GM19351 (cell line): ENCODE results near the gene PXMP2.

ENCODE experiments used
- ATAC-seq: cut with Tn5 transposase; IDR thresholded peaks from one replicate; pipeline ENCODE4 v1.9.1; 2021; ENCODE audit warnings: mild to moderate bottlenecking, moderate library complexity; ENCODE audit not compliant: unreplicated experiment

Gene PXMP2

GRCh38 chr12:132719954-132720324 is 32.6 kb downstream of the PXMP2 start:
- no peak for ATAC-seq

GRCh38 chr12:132720606-132721345 is 33.4 kb downstream of the PXMP2 start:
- ATAC-seq: no peak

- no peak for ATAC-seq
Observed at GRCh38 chr12:132723015-132723763, 35.8 kb downstream of the PXMP2 start.

- no peak for ATAC-seq
Observed at GRCh38 chr12:132723764-132724140, 36.4 kb downstream of the PXMP2 start.

- no peak for ATAC-seq
Observed at GRCh38 chr12:132724506-132725241, 37.3 kb downstream of the PXMP2 start.

- no peak for ATAC-seq
Observed at GRCh38 chr12:132726386-132726785, 39.0 kb downstream of the PXMP2 start.

GRCh38 chr12:132727091-132727794 is 39.9 kb downstream of the PXMP2 start:
- no peak for ATAC-seq

GRCh38 chr12:132728502-132728901 is 41.1 kb downstream of the PXMP2 start:
- no peak for ATAC-seq

GRCh38 chr12:132729541-132730320 is 42.3 kb downstream of the PXMP2 start:
- ATAC-seq: no peak

GRCh38 chr12:132730353-132730752 is 43.0 kb downstream of the PXMP2 start:
- no peak for ATAC-seq

- ATAC-seq: no peak
Observed at GRCh38 chr12:132731574-132731973, 44.2 kb downstream of the PXMP2 start.

GRCh38 chr12:132734206-132734605 is 46.8 kb downstream of the PXMP2 start:
- ATAC-seq: no peak

GRCh38 chr12:132735496-132735895 is 48.1 kb downstream of the PXMP2 start:
- no peak for ATAC-seq

- ATAC-seq: no peak
Observed at GRCh38 chr12:132736378-132736777, 49.0 kb downstream of the PXMP2 start.

GRCh38 chr12:132736913-132737312 is 49.5 kb downstream of the PXMP2 start:
- ATAC-seq: no peak

- no peak for ATAC-seq
Observed at GRCh38 chr12:132739600-132740312, 52.4 kb downstream of the PXMP2 start.

GRCh38 chr12:132740313-132740646 is 52.9 kb downstream of the PXMP2 start:
- no peak for ATAC-seq

- no peak for ATAC-seq
Observed at GRCh38 chr12:132740652-132741051, 53.3 kb downstream of the PXMP2 start.

GRCh38 chr12:132741620-132742019 is 54.2 kb downstream of the PXMP2 start:
- no peak for ATAC-seq

- ATAC-seq: no peak
Observed at GRCh38 chr12:132743831-132744230, 56.4 kb downstream of the PXMP2 start.
